ENCODE data around the gene MAOA. TPM values are rescaled to one million over a fixed set of nuclear protein-coding genes. Genes with fewer than 3 reads are reported as not detected.

The MAOA gene
- total RNA-seq, 1 donor from 2014 or later: 1.6 TPM

GRCh38 chrX:43633757-43634156 is 22.3 kb upstream of the MAOA start:
- H3K27ac Mint-ChIP-seq (ENCODE audit: unreplicated experiment): no peak overlapping the region
- H3K4me3 Mint-ChIP-seq (ENCODE audit: unreplicated experiment): no peak overlapping the region
- TF ChIP-seq CTCF (IDR thresholded peaks at IDR 0.05; ENCODE audit: unreplicated experiment): no peak
- H3K27me3 Mint-ChIP-seq (ENCODE audit: unreplicated experiment): peaks cover 4% of the 10 kb centered on the region
- H3K9me3 Mint-ChIP-seq (ENCODE audit: unreplicated experiment): no peaks in the 10 kb centered on the region
- no peak for DNase-seq (ENCODE audit: low spot score)
- no peaks in the 10 kb centered on the region for H3K4me1 Mint-ChIP-seq (ENCODE audit: unreplicated experiment)
- H3K36me3 Mint-ChIP-seq (ENCODE audit: low read depth, unreplicated experiment): no peaks in the 10 kb centered on the region

- no peaks in the 10 kb centered on the region for H3K4me1 Mint-ChIP-seq (ENCODE audit: unreplicated experiment)
- no peak overlapping the region for H3K4me3 Mint-ChIP-seq (ENCODE audit: unreplicated experiment)
- H3K27ac Mint-ChIP-seq (ENCODE audit: unreplicated experiment): no peak overlapping the region
- H3K9me3 Mint-ChIP-seq (ENCODE audit: unreplicated experiment): no peaks in the 10 kb centered on the region
- no peak for TF ChIP-seq CTCF (IDR thresholded peaks at IDR 0.05; ENCODE audit: unreplicated experiment)
- H3K27me3 Mint-ChIP-seq (ENCODE audit: unreplicated experiment): peaks cover 4% of the 10 kb centered on the region
- H3K36me3 Mint-ChIP-seq (ENCODE audit: low read depth, unreplicated experiment): no peaks in the 10 kb centered on the region
- DNase-seq (ENCODE audit: low spot score): no peak
These were observed 15.6 kb upstream of the MAOA start for GRCh38 chrX:43640482-43640881.

- no peaks in the 10 kb centered on the region for H3K4me1 Mint-ChIP-seq (ENCODE audit: unreplicated experiment)
- H3K36me3 Mint-ChIP-seq (ENCODE audit: low read depth, unreplicated experiment): no peaks in the 10 kb centered on the region
- DNase-seq (ENCODE audit: low spot score): no peak
These were observed 14.4 kb upstream of the MAOA start for GRCh38 chrX:43641691-43642090.

GRCh38 chrX:43643201-43643600 is 12.9 kb upstream of the MAOA start:
- Mint-ChIP-seq H3K27me3 (ENCODE audit: unreplicated experiment) (peaks cover under 1% of the 10 kb centered on the region), H3K9me3 (ENCODE audit: unreplicated experiment) (no peaks in the 10 kb centered on the region), H3K36me3 (ENCODE audit: low read depth, unreplicated experiment) (no peaks in the 10 kb centered on the region), H3K4me3 (ENCODE audit: unreplicated experiment) (no peak overlapping the region), H3K27ac (ENCODE audit: unreplicated experiment) (no peak overlapping the region), H3K4me1 (ENCODE audit: unreplicated experiment) (no peaks in the 10 kb centered on the region)
- no peak for DNase-seq (ENCODE audit: low spot score)
- no peak for TF ChIP-seq CTCF (IDR thresholded peaks at IDR 0.05; ENCODE audit: unreplicated experiment)

More at GRCh38 chrX:43641691-43642090, 14.4 kb upstream of the MAOA start:
- H3K4me3 Mint-ChIP-seq (ENCODE audit: unreplicated experiment): no peak overlapping the region
- TF ChIP-seq CTCF (IDR thresholded peaks at IDR 0.05; ENCODE audit: unreplicated experiment): no peak
- H3K27me3 Mint-ChIP-seq (ENCODE audit: unreplicated experiment): peaks cover 2% of the 10 kb centered on the region
- no peaks in the 10 kb centered on the region for H3K9me3 Mint-ChIP-seq (ENCODE audit: unreplicated experiment)
- no peak overlapping the region for H3K27ac Mint-ChIP-seq (ENCODE audit: unreplicated experiment)

- no peak for TF ChIP-seq CTCF (IDR thresholded peaks at IDR 0.05; ENCODE audit: unreplicated experiment)
These were observed 12.4 kb upstream of the MAOA start for GRCh38 chrX:43643662-43644061.

More at GRCh38 chrX:43643662-43644061, 12.4 kb upstream of the MAOA start:
- no peaks in the 10 kb centered on the region for H3K36me3 Mint-ChIP-seq (ENCODE audit: low read depth, unreplicated experiment)
- H3K27ac Mint-ChIP-seq (ENCODE audit: unreplicated experiment): no peak overlapping the region
- no peak for DNase-seq (ENCODE audit: low spot score)
- no peaks in the 10 kb centered on the region for H3K27me3 Mint-ChIP-seq (ENCODE audit: unreplicated experiment)
- no peaks in the 10 kb centered on the region for H3K9me3 Mint-ChIP-seq (ENCODE audit: unreplicated experiment)
- no peak overlapping the region for H3K4me3 Mint-ChIP-seq (ENCODE audit: unreplicated experiment)
- H3K4me1 Mint-ChIP-seq (ENCODE audit: unreplicated experiment): no peaks in the 10 kb centered on the region
